HEK293 (cell line): ENCODE data around the gene SCRT2.

Experiments
- CTCF ChIP-seq: fragments of 450-650 bp; formaldehyde crosslinking; IDR thresholded peaks from 2 replicates; pipeline ENCODE4 v1.5.1; 2016; ENCODE audit warnings: missing biosample characterization, missing genetic modification characterization
- ELK4 ChIP-seq: IDR thresholded peaks from 2 replicates; pipeline ENCODE4 v1.6.1; 2011; ENCODE audit warnings: mild to moderate bottlenecking, low read depth, low read length, borderline replicate concordance
- HOXA7 ChIP-seq: sonication (generic); formaldehyde crosslinking; IDR thresholded peaks from 2 replicates; pipeline ENCODE4 v1.8.1; 2022; ENCODE audit warnings: missing genetic modification reagents, borderline replicate concordance
- KLF16 ChIP-seq: fragments of 450-650 bp; formaldehyde crosslinking; IDR thresholded peaks from 2 replicates; pipeline ENCODE4 v1.5.1; 2017; ENCODE audit warnings: missing biosample characterization, missing genetic modification characterization
- PRDM4 ChIP-seq: fragments of 450-650 bp; formaldehyde crosslinking; IDR thresholded peaks from 2 replicates; pipeline ENCODE4 v1.5.1; 2017; ENCODE audit warnings: missing biosample characterization, missing genetic modification characterization
- REST ChIP-seq: fragments of 450-650 bp; formaldehyde crosslinking; IDR thresholded peaks from 2 replicates; pipeline ENCODE4 v1.5.1; 2016; ENCODE audit warnings: missing biosample characterization, missing genetic modification characterization
- SP7 ChIP-seq: fragments of 450-650 bp; formaldehyde crosslinking; IDR thresholded peaks from 2 replicates; pipeline ENCODE4 v1.5.1; 2016; ENCODE audit warnings: missing biosample characterization, missing genetic modification characterization
- ZBTB26 ChIP-seq: fragments of 450-650 bp; formaldehyde crosslinking; optimal IDR thresholded peaks from 2 replicates; pipeline ENCODE3; 2016; ENCODE audit warnings: missing biosample characterization, mild to moderate bottlenecking, missing genetic modification characterization
- ZFP3 ChIP-seq: fragments of 450-650 bp; formaldehyde crosslinking; IDR thresholded peaks from 2 replicates; pipeline ENCODE4 v1.5.1; 2016; ENCODE audit warnings: low read depth, missing biosample characterization, missing genetic modification characterization
- ZFP41 ChIP-seq: fragments of 450-650 bp; formaldehyde crosslinking; IDR thresholded peaks from 2 replicates; pipeline ENCODE4 v1.5.1; 2016; ENCODE audit warnings: missing biosample characterization, missing genetic modification characterization, borderline replicate concordance
- ZNF513 ChIP-seq: fragments of 450-650 bp; IDR thresholded peaks from 2 replicates; pipeline ENCODE4 v1.5.1; 2018; ENCODE audit warnings: missing biosample characterization, missing genetic modification characterization
- ZNF549 ChIP-seq: fragments of 450-650 bp; IDR thresholded peaks from 2 replicates; pipeline ENCODE4 v1.5.1; 2018; ENCODE audit warnings: missing biosample characterization, missing genetic modification characterization, mild to moderate bottlenecking, inconsistent platforms, moderate library complexity

GRCh38 chr20:668050-668449, 7.6 kb downstream of the SCRT2 start:
- TF ChIP-seq SP7 (tag by site-specific recombination) (no peak), ZNF513 (tag by site-specific recombination) (no peak), HOXA7 (no peak), KLF16 (tag by site-specific recombination) (no peak), CTCF (no peak), REST (tag by site-specific recombination) (no peak), ZNF549 (no peak), ZFP41 (tag by site-specific recombination) (no peak), ZBTB26 (tag by site-specific recombination) (no peak), PRDM4 (tag by site-specific recombination) (no peak), ELK4 (no peak), ZFP3 (tag by site-specific recombination) (no peak)
